Natural killer cell treated with Interleukin-12 subunit alpha and Interleukin-12 subunit beta and Interleukin-15 and Interleukin-18, amount 100 ng/mL, for 72 hours (primary cell): Measurements from ENCODE around the gene OSBPL5. TPM values are rescaled to one million over a fixed set of nuclear protein-coding genes. Genes with fewer than 3 reads are reported as not detected.

ENCODE experiments used
- ATAC-seq, 2 donors: fragments of 150-1000 bp; cut with Tn5 transposase in 1 of 2; sonication (Bioruptor Pico), chemical (Tn5 transposase) in 1 of 2; 2 replicates each; pipeline ENCODE4 v1.10.0; 2021
- DNase-seq: peaks from one replicate; pipeline ENCODE4 v3.0.0; 2022; ENCODE audit warnings: low spot score
- H3K27ac Mint-ChIP-seq, 2 donors: 1 replicate in 1 of 2; 2 replicates in 1 of 2; pipeline ENCODE4 v1.8.0; 2022; ENCODE audit warnings: mixed read lengths in 2 of 2, mild to moderate bottlenecking in 1 of 2, moderate library complexity in 1 of 2
- H3K27me3 Mint-ChIP-seq, 2 donors: 1 replicate in 1 of 2; 2 replicates in 1 of 2; pipeline ENCODE4 v1.8.0; 2022; ENCODE audit warnings: mixed read lengths in 2 of 2
- H3K36me3 Mint-ChIP-seq: one replicate; pipeline ENCODE4 v1.8.0; 2022; ENCODE audit warnings: mixed read lengths
- H3K4me1 Mint-ChIP-seq, 2 donors: 1 replicate in 1 of 2; 2 replicates in 1 of 2; pipeline ENCODE4 v1.8.0; 2022; ENCODE audit warnings: low read depth in 2 of 2, mixed read lengths in 2 of 2, mild to moderate bottlenecking in 1 of 2
- H3K4me3 Mint-ChIP-seq: one replicate; pipeline ENCODE4 v1.8.0; 2022; ENCODE audit warnings: mixed read lengths
- H3K9me3 Mint-ChIP-seq: 2 replicates; pipeline ENCODE4 v1.8.0; 2022; ENCODE audit warnings: mixed read lengths
- total RNA-seq, 2 donors: library from RNA; stranded (reverse); gene quantifications; one replicate each; pipeline ENCODE4 v1.2.3, GENCODE V29; 2022

Gene OSBPL5
- total RNA-seq = 10 to 100 TPM; 58.3 to 74.6 TPM

- ATAC-seq (peak; percentile 82 to 84), DNase-seq (peak; percentile 84)
- Mint-ChIP-seq H3K9me3 (no peaks in the 10 kb centered on the region), H3K27ac (peak within 1 kb of the TSS; percentile 75 to 86), H3K27me3 (peaks cover 0 to 3% of the 10 kb centered on the region in 2 donors), H3K36me3 (no peaks in the 10 kb centered on the region), H3K4me3 (peak within 1 kb of the TSS; percentile 87), H3K4me1 (peaks cover 30 to 45% of the 10 kb centered on the region in 2 donors)
Observed at GRCh38 chr11:3165152-3165705, at the start of gene OSBPL5. TSS of gene OSBPL5 (minus strand) at chr11:3165310. CDS start at chr11:3129148, 36,162 bp downstream.

GRCh38 chr11:3214420-3214699 is 49.2 kb upstream of the OSBPL5 start:
- Mint-ChIP-seq H3K27ac (no peak overlapping the region), H3K36me3 (peaks cover 5% of the 10 kb centered on the region), H3K4me1 (peaks cover 7% of the 10 kb centered on the region in 2 donors), H3K9me3 (no peaks in the 10 kb centered on the region), H3K27me3 (peaks cover 13 to 18% of the 10 kb centered on the region in 2 donors), H3K4me3 (no peak overlapping the region)
- ATAC-seq = no peak
- no peak for DNase-seq

GRCh38 chr11:3213659-3214419 is 48.7 kb upstream of the OSBPL5 start:
- Mint-ChIP-seq H3K27me3 (peaks cover 13 to 18% of the 10 kb centered on the region in 2 donors), H3K27ac (no peak overlapping the region), H3K4me1 (peaks cover 7% of the 10 kb centered on the region in 2 donors), H3K9me3 (no peaks in the 10 kb centered on the region), H3K36me3 (peaks cover 5% of the 10 kb centered on the region), H3K4me3 (no peak overlapping the region)
- ATAC-seq = no peak
- peak; percentile 31 for DNase-seq

GRCh38 chr11:3208272-3208671 is 43.2 kb upstream of the OSBPL5 start:
- peaks cover 5% of the 10 kb centered on the region for H3K36me3 Mint-ChIP-seq

GRCh38 chr11:3207526-3208189 is 42.5 kb upstream of the OSBPL5 start:
- H3K27me3 Mint-ChIP-seq = peaks cover 0 to under 1% of the 10 kb centered on the region in 2 donors
- DNase-seq (peak; percentile 57), ATAC-seq (no peak)
- H3K4me3 Mint-ChIP-seq = no peak overlapping the region
- no peak overlapping the region for H3K27ac Mint-ChIP-seq
- no peaks in the 10 kb centered on the region for H3K9me3 Mint-ChIP-seq
- peaks cover 5% of the 10 kb centered on the region for H3K36me3 Mint-ChIP-seq
- H3K4me1 Mint-ChIP-seq = peaks cover 9 to 10% of the 10 kb centered on the region in 2 donors

More at GRCh38 chr11:3208272-3208671, 43.2 kb upstream of the OSBPL5 start:
- H3K9me3 Mint-ChIP-seq = no peaks in the 10 kb centered on the region
- H3K4me1 Mint-ChIP-seq = peaks cover 8 to 10% of the 10 kb centered on the region in 2 donors
- no peak for DNase-seq
- peaks cover 0 to 2% of the 10 kb centered on the region in 2 donors for H3K27me3 Mint-ChIP-seq
- no peak overlapping the region for H3K4me3 Mint-ChIP-seq
- H3K27ac Mint-ChIP-seq = no peak overlapping the region
- no peak for ATAC-seq

GRCh38 chr11:3206922-3207204 is 41.8 kb upstream of the OSBPL5 start:
- H3K27ac Mint-ChIP-seq = no peak overlapping the region
- peaks cover 10 to 12% of the 10 kb centered on the region in 2 donors for H3K4me1 Mint-ChIP-seq
- peaks cover 4% of the 10 kb centered on the region for H3K36me3 Mint-ChIP-seq
- no peak overlapping the region for H3K4me3 Mint-ChIP-seq
- H3K9me3 Mint-ChIP-seq = no peaks in the 10 kb centered on the region
- no peak for DNase-seq
- peaks cover 0 to 3% of the 10 kb centered on the region in 2 donors for H3K27me3 Mint-ChIP-seq
- ATAC-seq = no peak

- no peak overlapping the region for H3K4me3 Mint-ChIP-seq
- peaks cover 10 to 12% of the 10 kb centered on the region in 2 donors for H3K4me1 Mint-ChIP-seq
- no peaks in the 10 kb centered on the region for H3K36me3 Mint-ChIP-seq
- no peak overlapping the region for H3K27ac Mint-ChIP-seq
- ATAC-seq (no peak), DNase-seq (peak; percentile 38)
- no peaks in the 10 kb centered on the region for H3K9me3 Mint-ChIP-seq
- peaks cover 0 to 3% of the 10 kb centered on the region in 2 donors for H3K27me3 Mint-ChIP-seq
Observed at GRCh38 chr11:3206156-3206921, 41.2 kb upstream of the OSBPL5 start.

- H3K9me3 Mint-ChIP-seq = no peaks in the 10 kb centered on the region
- ATAC-seq (peak; percentile 56 to 60), DNase-seq (no peak)
- peak overlapping the region; percentile 54 for H3K4me3 Mint-ChIP-seq
- H3K36me3 Mint-ChIP-seq = no peaks in the 10 kb centered on the region
- H3K4me1 Mint-ChIP-seq = peaks cover 10 to 12% of the 10 kb centered on the region in 2 donors
- peaks cover 0 to 3% of the 10 kb centered on the region in 2 donors for H3K27me3 Mint-ChIP-seq
- no peak overlapping the region for H3K27ac Mint-ChIP-seq
Observed at GRCh38 chr11:3205261-3206155, 40.4 kb upstream of the OSBPL5 start.

- Mint-ChIP-seq H3K27ac (no peak overlapping the region), H3K4me1 (peaks cover 10 to 12% of the 10 kb centered on the region in 2 donors)
Observed at GRCh38 chr11:3204141-3205015, 39.3 kb upstream of the OSBPL5 start.

GRCh38 chr11:3203221-3204043 is 38.3 kb upstream of the OSBPL5 start:
- H3K27me3 Mint-ChIP-seq = peaks cover 0 to 5% of the 10 kb centered on the region in 2 donors
- no peaks in the 10 kb centered on the region for H3K9me3 Mint-ChIP-seq
- H3K27ac Mint-ChIP-seq = no peak overlapping the region
- no peaks in the 10 kb centered on the region for H3K36me3 Mint-ChIP-seq
- peaks cover 10 to 12% of the 10 kb centered on the region in 2 donors for H3K4me1 Mint-ChIP-seq
- H3K4me3 Mint-ChIP-seq = no peak overlapping the region
- DNase-seq (no peak), ATAC-seq (no peak)

More at GRCh38 chr11:3204141-3205015, 39.3 kb upstream of the OSBPL5 start:
- no peaks in the 10 kb centered on the region for H3K9me3 Mint-ChIP-seq
- no peaks in the 10 kb centered on the region for H3K36me3 Mint-ChIP-seq
- DNase-seq (no peak), ATAC-seq (no peak)
- no peak overlapping the region for H3K4me3 Mint-ChIP-seq
- H3K27me3 Mint-ChIP-seq = peaks cover 0 to 3% of the 10 kb centered on the region in 2 donors

- ATAC-seq (no peak), DNase-seq (no peak)
- Mint-ChIP-seq H3K4me3 (no peak overlapping the region), H3K27me3 (peaks cover 0 to 5% of the 10 kb centered on the region in 2 donors), H3K36me3 (no peaks in the 10 kb centered on the region), H3K27ac (no peak overlapping the region), H3K4me1 (peaks cover 10 to 12% of the 10 kb centered on the region in 2 donors), H3K9me3 (no peaks in the 10 kb centered on the region)
Observed at GRCh38 chr11:3202759-3203158, 37.6 kb upstream of the OSBPL5 start.
